Trophoblast cell (in vitro differentiated cells and primary cell): ENCODE measurements around the gene UPB1.
A peak's percentile ranks its signal among the peaks of the same experiment; 100 is the strongest.

Source experiments
- DNase-seq, 2 donors: peaks; one replicate each; pipeline ENCODE4 v3.0.0-alpha.2; 2016
- H2AFZ ChIP-seq: 2 replicates; pipeline ENCODE4 v1.6.1; 2013; ENCODE audit warnings: low read length, moderate library complexity, mild to moderate bottlenecking; ENCODE audit not compliant: insufficient read depth, poor library complexity
- H2AK5ac ChIP-seq: 2 replicates; pipeline ENCODE4 v1.6.1; 2013; ENCODE audit warnings: mild to moderate bottlenecking, low read length
- H2BK120ac ChIP-seq: 2 replicates; pipeline ENCODE4 v1.6.1; 2013; ENCODE audit warnings: low read length, mild to moderate bottlenecking, moderate library complexity; ENCODE audit not compliant: insufficient read depth, poor library complexity
- H2BK12ac ChIP-seq: 2 replicates; pipeline ENCODE4 v1.6.1; 2013; ENCODE audit warnings: mild to moderate bottlenecking, low read length, moderate library complexity
- H2BK5ac ChIP-seq: 2 replicates; pipeline ENCODE4 v1.6.1; 2013; ENCODE audit warnings: low read length, low read depth, moderate library complexity, mild to moderate bottlenecking; ENCODE audit not compliant: poor library complexity
- H3K14ac ChIP-seq: 2 replicates; pipeline ENCODE4 v1.6.1; 2013; ENCODE audit warnings: mild to moderate bottlenecking, low read length
- H3K18ac ChIP-seq: 2 replicates; pipeline ENCODE4 v1.6.1; 2013; ENCODE audit warnings: mild to moderate bottlenecking, low read length
- H3K23ac ChIP-seq: 2 replicates; pipeline ENCODE4 v1.6.1; 2013; ENCODE audit warnings: low read length
- H3K27ac ChIP-seq: 2 replicates; pipeline ENCODE4 v1.5.1; 2013; ENCODE audit warnings: low read depth, mild to moderate bottlenecking, inconsistent platforms, low read length, moderate library complexity
- H3K27me3 ChIP-seq: 2 replicates; pipeline ENCODE4 v1.6.1; 2013; ENCODE audit warnings: inconsistent platforms, mild to moderate bottlenecking, low read length, moderate library complexity; ENCODE audit not compliant: insufficient read depth
- H3K36me3 ChIP-seq, 2 experiments: 1 replicate in 1 of 2; 2 replicates in 1 of 2; pipeline ENCODE4 v1.6.1; 2013; ENCODE audit warnings: low read length in 2 of 2, mild to moderate bottlenecking in 2 of 2, moderate library complexity in 1 of 2; ENCODE audit not compliant: insufficient read depth in 2 of 2, control insufficient read depth in 1 of 2
- H3K4ac ChIP-seq: 2 replicates; pipeline ENCODE4 v1.6.1; 2013; ENCODE audit warnings: low read depth, mild to moderate bottlenecking, low read length, moderate library complexity
- H3K4me1 ChIP-seq, 2 experiments: 1 replicate in 1 of 2; 2 replicates in 1 of 2; pipeline ENCODE4 v1.6.1; 2013; ENCODE audit warnings: low read length in 2 of 2, mild to moderate bottlenecking in 2 of 2, moderate library complexity in 1 of 2; ENCODE audit not compliant: insufficient read depth in 2 of 2, control insufficient read depth in 1 of 2
- H3K4me2 ChIP-seq: 2 replicates; pipeline ENCODE4 v1.6.1; 2013; ENCODE audit warnings: inconsistent platforms, mild to moderate bottlenecking, low read length, moderate library complexity
- H3K4me3 ChIP-seq: 2 replicates; pipeline ENCODE4 v1.5.1; 2013; ENCODE audit warnings: mild to moderate bottlenecking, low read depth, low read length, inconsistent platforms
- H3K79me1 ChIP-seq: one replicate; pipeline ENCODE4 v1.6.1; 2013; ENCODE audit warnings: low read length
- H3K79me2 ChIP-seq: 2 replicates; pipeline ENCODE4 v1.6.1; 2013; ENCODE audit warnings: low read length, mild to moderate bottlenecking; ENCODE audit not compliant: control insufficient read depth, insufficient read depth, poor library complexity
- H3K9ac ChIP-seq: 2 replicates; pipeline ENCODE4 v1.6.1; 2013; ENCODE audit warnings: mild to moderate bottlenecking, low read length
- H3K9me3 ChIP-seq: 2 replicates; pipeline ENCODE4 v1.6.1; 2013; ENCODE audit warnings: low read depth, mild to moderate bottlenecking, control low read depth, inconsistent platforms, low read length; ENCODE audit not compliant: insufficient read depth
- H4K12ac ChIP-seq: 2 replicates; pipeline ENCODE4 v1.6.1; 2013; ENCODE audit warnings: low read depth, mild to moderate bottlenecking, low read length, moderate library complexity
- H4K8ac ChIP-seq: 2 replicates; pipeline ENCODE4 v1.6.1; 2013; ENCODE audit warnings: low read depth, mild to moderate bottlenecking, low read length, moderate library complexity
- H4K91ac ChIP-seq: one replicate; pipeline ENCODE4 v1.6.1; 2013; ENCODE audit warnings: low read depth, mild to moderate bottlenecking, low read length, moderate library complexity
- WGBS: extraction: QIAGEN DNeasy Blood & Tissue Kit; methylation state at CpG from one replicate; pipeline ENCODE4 v1.1.7; 2013; ENCODE audit warnings: missing lambda C conversion rate; ENCODE audit not compliant: insufficient read length, insufficient coverage; ENCODE audit errors: extremely low coverage; 5-methylcytosine and 5-hydroxymethylcytosine counted together

UPB1 gene

DNA sequence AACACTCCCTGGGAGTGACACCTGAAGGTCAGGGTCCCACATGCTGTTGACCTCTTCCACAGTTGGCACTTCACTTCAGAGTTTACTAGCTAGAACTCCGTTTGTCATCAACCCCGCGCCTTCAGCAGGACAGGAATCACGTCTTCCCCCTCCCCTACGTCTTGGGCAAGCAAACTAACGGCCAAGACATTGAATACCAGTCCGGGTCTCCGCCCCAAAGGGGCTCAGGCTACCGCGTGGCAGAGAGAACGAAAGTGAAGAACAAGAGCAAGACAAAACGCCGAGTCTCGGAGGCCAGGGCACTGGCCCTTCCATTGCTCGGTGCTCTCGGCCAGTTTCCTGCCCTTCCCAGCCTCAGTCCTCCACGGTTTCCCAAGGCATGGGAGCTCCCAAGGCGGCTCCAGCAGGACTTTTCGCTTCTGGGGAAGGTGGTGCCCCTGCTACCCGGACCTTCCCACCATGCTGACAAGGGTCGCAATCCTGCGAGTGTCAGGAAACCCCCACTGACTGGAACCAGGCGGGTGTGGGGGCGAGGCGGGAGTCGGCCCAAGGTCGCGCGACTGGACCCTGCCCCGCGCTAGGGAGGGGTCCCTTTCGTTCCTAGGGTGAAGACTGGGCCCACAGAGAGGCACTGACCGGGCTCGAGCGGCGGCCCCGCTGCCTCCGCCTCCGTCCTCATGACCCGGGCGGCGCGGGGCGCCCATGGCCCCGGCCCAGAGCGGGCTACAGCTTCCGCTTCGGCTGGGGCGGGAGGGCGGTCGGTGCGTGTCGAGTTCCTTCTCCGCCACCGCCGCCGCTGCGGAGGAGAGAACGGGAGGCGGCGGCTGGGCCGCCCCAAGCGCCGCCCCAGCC lies 59.4 kb downstream of the UPB1 start, which contains the start of gene GUCD1:
Gene GUCD1 (minus strand): TSS at position 826 of the 852 bp plus-strand sequence. CDS start 147 bp downstream, at position 679.
- H4K91ac ChIP-seq: peak within 1 kb of the TSS; percentile 83
- peak within 1 kb of the TSS; percentile 90 for H3K27ac ChIP-seq
- peaks cover 11 to 21% of the 10 kb centered on the region in 2 experiments for H3K36me3 ChIP-seq
- peak within 1 kb of the TSS; percentile 89 for H3K18ac ChIP-seq
- H3K4me1 ChIP-seq: peaks cover 8 to 12% of the 10 kb centered on the region in 2 experiments
- peak; percentile 11 to 35 for DNase-seq
- peak within 1 kb of the TSS; percentile 66 for H4K12ac ChIP-seq
- peak within 1 kb of the TSS; percentile 89 for H2AK5ac ChIP-seq
- no peak within 1 kb of the TSS for H3K23ac ChIP-seq
- peak within 1 kb of the TSS; percentile 81 for H2BK120ac ChIP-seq
- H2BK12ac ChIP-seq: peak within 1 kb of the TSS; percentile 23
- H2BK5ac ChIP-seq: peak within 1 kb of the TSS; percentile 90
- peak within 1 kb of the TSS; percentile 98 for H4K8ac ChIP-seq
- peak within 1 kb of the TSS; percentile 94 for H3K4me2 ChIP-seq
- peak within 1 kb of the TSS; percentile 95 for H3K4me3 ChIP-seq
- H3K79me1 ChIP-seq: peaks cover 11% of the 10 kb centered on the region
- H3K14ac ChIP-seq: peak within 1 kb of the TSS; percentile 95
- no peaks in the 10 kb centered on the region for H3K27me3 ChIP-seq
- H2AFZ ChIP-seq: peak within 1 kb of the TSS; percentile 90
- peak within 1 kb of the TSS; percentile 97 for H3K9ac ChIP-seq
- no peaks in the 10 kb centered on the region for H3K9me3 ChIP-seq
- peak within 1 kb of the TSS; percentile 91 for H3K4ac ChIP-seq
- WGBS: no CpG with 5 or more reads among the region's 64 CpGs
- H3K79me2 ChIP-seq: peaks cover 14% of the 10 kb centered on the region

DNA sequence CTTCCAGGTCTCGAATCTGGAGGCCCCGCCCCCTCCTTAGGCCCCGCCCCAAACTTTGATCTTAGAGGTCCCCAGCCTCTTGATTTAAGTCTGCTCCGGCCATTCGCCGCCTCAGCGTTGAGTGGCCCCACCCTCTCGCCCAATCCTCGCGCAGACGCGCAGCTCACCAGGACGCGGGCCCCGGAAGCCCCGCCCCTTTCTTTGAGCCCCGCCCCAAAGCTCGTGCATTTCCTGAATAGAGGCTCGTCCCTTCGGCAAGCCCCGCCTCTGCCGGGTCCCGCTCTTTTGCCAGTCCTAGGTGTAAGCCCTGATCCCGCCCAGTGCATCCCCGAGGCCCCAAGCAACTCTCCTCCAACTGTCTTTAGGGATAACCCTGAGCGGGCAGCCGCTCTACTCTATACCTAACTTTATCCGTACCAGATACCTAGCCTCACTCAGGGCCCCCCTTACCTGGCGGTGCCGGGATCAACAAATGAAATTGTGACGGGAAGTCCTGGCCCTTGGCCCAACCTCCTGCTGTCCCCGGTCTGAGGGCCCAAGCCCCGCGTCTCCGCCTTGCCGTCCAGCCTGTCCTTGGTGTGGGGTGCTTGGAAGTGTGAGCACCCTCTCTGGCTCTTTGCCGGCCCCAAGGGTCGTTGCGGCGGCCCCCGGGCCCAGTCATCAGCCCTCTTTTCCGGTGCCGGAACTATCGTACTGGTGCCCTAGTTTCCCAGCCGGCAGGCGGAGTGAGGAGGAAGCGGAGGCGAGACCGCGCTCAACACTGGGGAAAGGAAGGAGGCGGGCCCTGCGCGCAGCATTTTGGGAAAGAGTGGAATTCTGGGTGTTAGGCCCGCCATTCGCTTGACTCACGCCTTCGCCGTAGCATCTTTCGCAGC lies 60.3 kb downstream of the UPB1 start, which contains the start of gene SNRPD3:
Gene SNRPD3 (plus strand): TSS at position 835 of the 875 bp plus-strand sequence. CDS start 1,676 bp downstream, outside the sequence.
- no peaks in the 10 kb centered on the region for H3K9me3 ChIP-seq
- H4K91ac ChIP-seq: peak within 1 kb of the TSS; percentile 83
- peak within 1 kb of the TSS; percentile 89 for H3K18ac ChIP-seq
- peak within 1 kb of the TSS; percentile 90 for H2AFZ ChIP-seq
- peak within 1 kb of the TSS; percentile 90 for H3K27ac ChIP-seq
- H4K8ac ChIP-seq: peak within 1 kb of the TSS; percentile 98
- no peaks in the 10 kb centered on the region for H3K27me3 ChIP-seq
- H3K9ac ChIP-seq: peak within 1 kb of the TSS; percentile 97
- no peak within 1 kb of the TSS for H3K23ac ChIP-seq
- peaks cover 14% of the 10 kb centered on the region for H3K79me2 ChIP-seq
- H4K12ac ChIP-seq: peak within 1 kb of the TSS; percentile 66
- peak within 1 kb of the TSS; percentile 95 for H3K14ac ChIP-seq
- H2BK12ac ChIP-seq: peak within 1 kb of the TSS; percentile 23
- peak within 1 kb of the TSS; percentile 95 for H3K4me3 ChIP-seq
- WGBS: no CpG with 5 or more reads among the region's 59 CpGs
- peaks cover 8 to 12% of the 10 kb centered on the region in 2 experiments for H3K4me1 ChIP-seq
- H3K36me3 ChIP-seq: peaks cover 12 to 21% of the 10 kb centered on the region in 2 experiments
- H2AK5ac ChIP-seq: peak within 1 kb of the TSS; percentile 89
- peak within 1 kb of the TSS; percentile 91 for H3K4ac ChIP-seq
- peak within 1 kb of the TSS; percentile 94 for H3K4me2 ChIP-seq
- peak within 1 kb of the TSS; percentile 90 for H2BK5ac ChIP-seq
- peaks cover 11% of the 10 kb centered on the region for H3K79me1 ChIP-seq
- DNase-seq: peak; percentile 99
- H2BK120ac ChIP-seq: peak within 1 kb of the TSS; percentile 81

- Histone ChIP-seq H3K23ac (no peak overlapping the region), H4K12ac (no peak overlapping the region), H3K27ac (no peak overlapping the region), H3K14ac (no peak overlapping the region), H2BK12ac (no peak overlapping the region), H4K91ac (no peak overlapping the region), H3K4me1 (peaks cover 0 to 2% of the 10 kb centered on the region in 2 experiments), H3K79me2 (peaks cover 14% of the 10 kb centered on the region), H3K27me3 (no peaks in the 10 kb centered on the region), H3K18ac (no peak overlapping the region), H3K79me1 (peaks cover 11% of the 10 kb centered on the region), H2AFZ (no peak overlapping the region), H3K9me3 (no peaks in the 10 kb centered on the region), H2AK5ac (no peak overlapping the region), H3K4me3 (no peak overlapping the region), H3K4me2 (no peak overlapping the region), H2BK5ac (no peak overlapping the region), H4K8ac (no peak overlapping the region), H2BK120ac (no peak overlapping the region), H3K9ac (no peak overlapping the region), H3K4ac (peak overlapping the region; percentile 11), H3K36me3 (peaks cover 27 to 39% of the 10 kb centered on the region in 2 experiments)
- WGBS: no CpG with 5 or more reads among the region's 4 CpGs
- DNase-seq: no peak
These were observed 64.3 kb downstream of the UPB1 start for GRCh38 chr22:24559471-24559870.

- H3K14ac ChIP-seq: no peak overlapping the region
- H3K36me3 ChIP-seq: peaks cover 34 to 55% of the 10 kb centered on the region in 2 experiments
- H3K4me3 ChIP-seq: no peak overlapping the region
- H4K8ac ChIP-seq: no peak overlapping the region
- peaks cover 5% of the 10 kb centered on the region for H3K79me2 ChIP-seq
- H2BK12ac ChIP-seq: no peak overlapping the region
- H3K18ac ChIP-seq: no peak overlapping the region
- H3K9me3 ChIP-seq: no peaks in the 10 kb centered on the region
- no peak overlapping the region for H3K23ac ChIP-seq
- no peaks in the 10 kb centered on the region for H3K79me1 ChIP-seq
- no CpG with 5 or more reads among the region's 2 CpGs for WGBS
- no peak overlapping the region for H2AFZ ChIP-seq
- H3K4ac ChIP-seq: no peak overlapping the region
- no peaks in the 10 kb centered on the region for H3K27me3 ChIP-seq
- no peak overlapping the region for H4K12ac ChIP-seq
- H2BK120ac ChIP-seq: no peak overlapping the region
- no peak overlapping the region for H4K91ac ChIP-seq
- H2AK5ac ChIP-seq: no peak overlapping the region
- no peak overlapping the region for H3K9ac ChIP-seq
- H3K4me2 ChIP-seq: no peak overlapping the region
- H3K4me1 ChIP-seq: no peaks in the 10 kb centered on the region
- H2BK5ac ChIP-seq: no peak overlapping the region
- no peak overlapping the region for H3K27ac ChIP-seq
- no peak for DNase-seq
These were observed 68.1 kb downstream of the UPB1 start for GRCh38 chr22:24563246-24563645.
